ENCODE data around the gene VSTM5.

GRCh38 chr11:93869830-93870229 is 19.4 kb upstream of the VSTM5 start:
- TF ChIP-seq FOSL1 (IDR thresholded peaks at IDR 0.05; ENCODE audit: low read depth) (no peak), YY1 (IDR thresholded peaks at IDR 0.05; ENCODE audit: extremely low read depth, insufficient replicate concordance, low read depth, low read length) (no peak), CTCF (IDR thresholded peaks at IDR 0.05 in 2 of 3, conservative IDR thresholded peaks at IDR 0.05 in 1 of 3; ENCODE audit: borderline replicate concordance in 1 of 3, insufficient read depth in 1 of 3, low read depth in 2 of 3, low read length in 2 of 3) (no peak), ZFX (IDR thresholded peaks at IDR 0.05) (no peak), EGR1 (IDR thresholded peaks at IDR 0.05; ENCODE audit: low read depth) (no peak), RAD21 (IDR thresholded peaks at IDR 0.05; ENCODE audit: low read depth) (no peak), REST (IDR thresholded peaks at IDR 0.05; ENCODE audit: low read depth) (no peak), POLR2AphosphoS5 (IDR thresholded peaks at IDR 0.05; ENCODE audit: low read depth, low read length) (no peak), CBX3 (IDR thresholded peaks at IDR 0.05; ENCODE audit: low read depth) (no peak), SIN3A (IDR thresholded peaks at IDR 0.05; ENCODE audit: low read depth) (no peak)

Data from HCT116 (cell line).